H9 (cell line): ENCODE data around the gene CCNL1. TPM values are rescaled to one million over a fixed set of nuclear protein-coding genes. Genes with fewer than 3 reads are reported as not detected.

Experiments used
- DNase-seq: peaks from one replicate; pipeline ENCODE4 v3.0.0-alpha.2; 2017
- H2AFZ ChIP-seq: one replicate; pipeline ENCODE4 v1.6.1; 2013; ENCODE audit warnings: mild to moderate bottlenecking, low read length, control low read depth, moderate library complexity
- H2AK5ac ChIP-seq: 2 replicates; pipeline ENCODE4 v1.6.1; 2013; ENCODE audit warnings: low read length, control low read depth, mixed read lengths; ENCODE audit not compliant: insufficient read length
- H2BK120ac ChIP-seq: one replicate; pipeline ENCODE4 v1.6.1; 2013; ENCODE audit warnings: low read depth, mild to moderate bottlenecking, low read length, control low read depth, inconsistent platforms; ENCODE audit not compliant: poor library complexity, severe bottlenecking
- H2BK12ac ChIP-seq: 2 replicates; pipeline ENCODE4 v1.6.1; 2013; ENCODE audit warnings: low read length, control low read depth, mixed read lengths, low read depth; ENCODE audit not compliant: insufficient read length
- H2BK15ac ChIP-seq: 2 replicates; pipeline ENCODE4 v1.6.1; 2013; ENCODE audit warnings: low read depth, low read length, control low read depth
- H2BK20ac ChIP-seq: one replicate; pipeline ENCODE4 v1.6.1; 2013; ENCODE audit warnings: low read depth, mild to moderate bottlenecking, low read length, control low read depth, inconsistent platforms; ENCODE audit not compliant: poor library complexity, severe bottlenecking
- H2BK5ac ChIP-seq: 2 replicates; pipeline ENCODE4 v1.6.1; 2013; ENCODE audit warnings: low read length, control low read depth, mixed read lengths; ENCODE audit not compliant: insufficient read length
- H3K14ac ChIP-seq: 2 replicates; pipeline ENCODE4 v1.6.1; 2013; ENCODE audit warnings: low read length, control low read depth; ENCODE audit not compliant: insufficient read depth
- H3K18ac ChIP-seq: 2 replicates; pipeline ENCODE4 v1.6.1; 2013; ENCODE audit warnings: low read depth, mild to moderate bottlenecking, mixed read lengths, low read length, control low read depth; ENCODE audit not compliant: insufficient read length
- H3K23ac ChIP-seq: 2 replicates; pipeline ENCODE4 v1.6.1; 2013; ENCODE audit warnings: low read length, control low read depth, mixed read lengths, low read depth; ENCODE audit not compliant: insufficient read length
- H3K23me2 ChIP-seq: 2 replicates; pipeline ENCODE4 v1.6.1; 2013; ENCODE audit warnings: low read depth, mild to moderate bottlenecking, mixed read lengths, low read length, control low read depth; ENCODE audit not compliant: insufficient read length, poor library complexity, severe bottlenecking
- H3K27ac ChIP-seq: 2 replicates; pipeline ENCODE4 v1.5.1; 2013; ENCODE audit warnings: low read length, control low read depth, mixed read lengths, low read depth; ENCODE audit not compliant: insufficient read length
- H3K27me3 ChIP-seq: 2 replicates; pipeline ENCODE4 v1.6.1; 2013; ENCODE audit warnings: low read length, control low read depth, inconsistent platforms; ENCODE audit not compliant: insufficient read depth
- H3K4ac ChIP-seq: 2 replicates; pipeline ENCODE4 v1.6.1; 2013; ENCODE audit warnings: low read depth, mild to moderate bottlenecking, control low read depth, inconsistent platforms, low read length, moderate library complexity
- H3K4me1 ChIP-seq: 2 replicates; pipeline ENCODE4 v1.6.1; 2013; ENCODE audit warnings: low read length, control low read depth, inconsistent platforms; ENCODE audit not compliant: insufficient read depth
- H3K4me2 ChIP-seq: 2 replicates; pipeline ENCODE4 v1.6.1; 2013; ENCODE audit warnings: low read length, control low read depth, mixed read lengths; ENCODE audit not compliant: insufficient read length, insufficient read depth
- H3K56ac ChIP-seq: 2 replicates; pipeline ENCODE4 v1.6.1; 2013; ENCODE audit warnings: low read depth, mild to moderate bottlenecking, mixed read lengths, low read length, control low read depth; ENCODE audit not compliant: insufficient read length
- H3K79me1 ChIP-seq: 2 replicates; pipeline ENCODE4 v1.6.1; 2013; ENCODE audit warnings: low read depth, mild to moderate bottlenecking, moderate library complexity, low read length, control low read depth, inconsistent platforms; ENCODE audit not compliant: insufficient read depth, poor library complexity, severe bottlenecking
- H3K79me2 ChIP-seq: 2 replicates; pipeline ENCODE4 v1.6.1; 2013; ENCODE audit warnings: low read length, control low read depth, inconsistent platforms; ENCODE audit not compliant: insufficient read depth
- H3K9ac ChIP-seq: 2 replicates; pipeline ENCODE4 v1.6.1; 2013; ENCODE audit warnings: low read length, control low read depth, mixed read lengths; ENCODE audit not compliant: insufficient read length; ENCODE audit errors: extremely low read depth
- H3K9me3 ChIP-seq: one replicate; pipeline ENCODE4 v1.6.1; 2013; ENCODE audit warnings: low read depth, low read length, inconsistent platforms; ENCODE audit not compliant: control insufficient read depth
- H3T11ph ChIP-seq: one replicate; pipeline ENCODE4 v1.6.1; 2013; ENCODE audit warnings: mild to moderate bottlenecking, low read length, control low read depth, inconsistent platforms
- H4K20me1 ChIP-seq: one replicate; pipeline ENCODE4 v1.6.1; 2013; ENCODE audit not compliant: control insufficient read depth, insufficient read length, insufficient read depth
- H4K5ac ChIP-seq: 2 replicates; pipeline ENCODE4 v1.6.1; 2013; ENCODE audit warnings: low read depth, mild to moderate bottlenecking, mixed read lengths, low read length, control low read depth; ENCODE audit not compliant: insufficient read length
- H4K8ac ChIP-seq: replicated peaks from 2 replicates; pipeline ENCODE4 v1.6.1; 2013; ENCODE audit warnings: low read length, control low read depth, mixed read lengths, low read depth; ENCODE audit not compliant: insufficient read length
- H4K91ac ChIP-seq: 2 replicates; pipeline ENCODE4 v1.6.1; 2013; ENCODE audit warnings: low read depth, mild to moderate bottlenecking, moderate library complexity, mixed read lengths, low read length, control low read depth; ENCODE audit not compliant: insufficient read length
- H3K27ac Mint-ChIP-seq, 3 experiments: 2 replicates in 2 of 3; 3 replicates in 1 of 3; pipeline ENCODE4 v1.8.0; 2020 to 2021; ENCODE audit warnings: mixed read lengths in 3 of 3, mild to moderate bottlenecking in 1 of 3, moderate library complexity in 1 of 3
- H3K27me3 Mint-ChIP-seq: 2 replicates; pipeline ENCODE4 v1.8.0; 2021; ENCODE audit warnings: low read depth, mild to moderate bottlenecking, moderate library complexity, mixed read lengths
- H3K36me3 Mint-ChIP-seq, 3 experiments: 2 replicates in 2 of 3; 3 replicates in 1 of 3; pipeline ENCODE4 v1.8.0; 2020 to 2021; ENCODE audit warnings: low read depth in 3 of 3, mixed read lengths in 3 of 3; ENCODE audit not compliant: insufficient read depth in 1 of 3
- H3K4me1 Mint-ChIP-seq, 2 experiments: 2 replicates each; pipeline ENCODE4 v1.8.0; 2020; ENCODE audit warnings: mixed read lengths in 2 of 2
- H3K4me3 Mint-ChIP-seq, 2 experiments: 2 replicates in 1 of 2; 3 replicates in 1 of 2; pipeline ENCODE4 v1.8.0; 2020 to 2021; ENCODE audit warnings: mild to moderate bottlenecking in 2 of 2, mixed read lengths in 2 of 2, moderate library complexity in 1 of 2
- H3K9me3 Mint-ChIP-seq, 2 experiments: 2 replicates in 1 of 2; 3 replicates in 1 of 2; pipeline ENCODE4 v1.8.0; 2020; ENCODE audit warnings: mild to moderate bottlenecking in 2 of 2, mixed read lengths in 2 of 2, moderate library complexity in 1 of 2
- WGBS: extraction: QIAGEN DNeasy Blood & Tissue Kit; methylation state at CpG from one replicate; pipeline ENCODE4 v1.1.7; 2013; ENCODE audit warnings: missing lambda C conversion rate, low lambda C conversion rate, mixed read lengths; ENCODE audit not compliant: insufficient read length; ENCODE audit errors: extremely low coverage; 5-methylcytosine and 5-hydroxymethylcytosine counted together
- total RNA-seq: library from RNA; stranded (reverse); gene quantifications from 2 replicates; pipeline ENCODE4 v1.2.1, GENCODE V29; 2021
- TF ChIP-seq, protein P1 (sequence below): fragments of 200-600 bp; sonication (generic); conservative IDR thresholded peaks from 3 replicates; pipeline ENCODE4 v1.8.0; 2021; ENCODE audit warnings: antibody characterized with exemption, mild to moderate bottlenecking

CCNL1 gene
- total RNA-seq, 1 experiment from 2014 or later: 103 TPM

DNA sequence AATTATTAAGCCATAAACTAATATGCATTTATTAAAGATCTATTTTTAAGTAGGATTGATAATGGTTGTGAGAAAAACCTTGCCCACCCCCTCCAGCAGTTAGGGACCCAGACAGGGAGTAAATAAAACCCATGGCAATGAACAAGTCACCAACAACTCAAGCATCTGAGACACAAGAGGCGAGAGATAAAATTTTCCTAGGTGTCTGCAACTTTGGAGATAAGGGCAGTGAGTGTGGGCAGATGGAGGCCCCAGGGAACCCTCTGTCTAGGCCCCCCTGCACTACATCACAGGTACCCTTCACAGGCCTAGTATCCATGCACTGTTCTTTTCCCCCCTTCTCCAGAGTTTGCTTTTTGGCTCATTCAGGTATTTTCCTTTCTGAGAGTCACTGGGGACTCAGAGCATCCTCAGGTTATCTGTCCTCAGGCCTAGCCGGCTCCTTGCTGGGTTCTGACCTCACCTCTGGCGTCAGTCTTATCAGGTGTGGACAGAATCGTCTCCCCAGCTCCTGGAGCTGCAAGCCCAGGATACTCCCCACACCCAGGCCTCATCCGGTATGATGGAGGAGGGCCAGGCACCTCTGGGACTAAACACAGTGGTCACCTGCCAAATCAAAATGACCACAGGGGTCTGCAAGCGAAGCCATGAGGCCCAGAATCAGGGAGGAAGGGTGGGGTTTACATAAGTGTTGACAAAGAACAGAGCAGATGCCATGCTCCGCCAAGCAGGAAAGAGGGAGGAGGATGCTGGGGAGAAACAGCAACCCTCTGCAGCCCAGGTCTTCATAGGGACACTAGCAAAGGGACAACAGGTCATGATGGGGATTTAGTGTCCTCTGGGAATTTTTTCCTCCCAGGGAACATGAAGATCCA is 50.4 kb downstream of the CCNL1 start:
- Histone ChIP-seq H2AFZ (no peak overlapping the region), H4K20me1 (no peaks in the 10 kb centered on the region), H3K18ac (no peak overlapping the region), H3K79me1 (no peaks in the 10 kb centered on the region), H4K8ac (no peak overlapping the region), H3K4me2 (no peak overlapping the region), H2BK120ac (no peak overlapping the region), H3K23me2 (no peaks in the 10 kb centered on the region), H3K4me1 (peaks cover 5% of the 10 kb centered on the region), H3K56ac (no peak overlapping the region), H3K9me3 (no peaks in the 10 kb centered on the region), H2BK5ac (no peak overlapping the region), H3T11ph (no peak overlapping the region), H3K4ac (no peak overlapping the region), H3K27ac (no peak overlapping the region), H2BK12ac (no peak overlapping the region), H2BK20ac (no peak overlapping the region), H4K5ac (no peak overlapping the region), H2AK5ac (no peak overlapping the region), H3K9ac (no peak overlapping the region), H3K27me3 (no peaks in the 10 kb centered on the region), H2BK15ac (no peak overlapping the region), H4K91ac (no peak overlapping the region), H3K14ac (no peak overlapping the region), H3K23ac (no peak overlapping the region), H3K79me2 (no peaks in the 10 kb centered on the region)
- TF ChIP-seq, protein P1, sequence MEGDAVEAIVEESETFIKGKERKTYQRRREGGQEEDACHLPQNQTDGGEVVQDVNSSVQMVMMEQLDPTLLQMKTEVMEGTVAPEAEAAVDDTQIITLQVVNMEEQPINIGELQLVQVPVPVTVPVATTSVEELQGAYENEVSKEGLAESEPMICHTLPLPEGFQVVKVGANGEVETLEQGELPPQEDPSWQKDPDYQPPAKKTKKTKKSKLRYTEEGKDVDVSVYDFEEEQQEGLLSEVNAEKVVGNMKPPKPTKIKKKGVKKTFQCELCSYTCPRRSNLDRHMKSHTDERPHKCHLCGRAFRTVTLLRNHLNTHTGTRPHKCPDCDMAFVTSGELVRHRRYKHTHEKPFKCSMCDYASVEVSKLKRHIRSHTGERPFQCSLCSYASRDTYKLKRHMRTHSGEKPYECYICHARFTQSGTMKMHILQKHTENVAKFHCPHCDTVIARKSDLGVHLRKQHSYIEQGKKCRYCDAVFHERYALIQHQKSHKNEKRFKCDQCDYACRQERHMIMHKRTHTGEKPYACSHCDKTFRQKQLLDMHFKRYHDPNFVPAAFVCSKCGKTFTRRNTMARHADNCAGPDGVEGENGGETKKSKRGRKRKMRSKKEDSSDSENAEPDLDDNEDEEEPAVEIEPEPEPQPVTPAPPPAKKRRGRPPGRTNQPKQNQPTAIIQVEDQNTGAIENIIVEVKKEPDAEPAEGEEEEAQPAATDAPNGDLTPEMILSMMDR: no peak
- Mint-ChIP-seq H3K4me1 (peaks cover 21 to 45% of the 10 kb centered on the region in 2 experiments), H3K27me3 (no peaks in the 10 kb centered on the region), H3K36me3 (no peaks in the 10 kb centered on the region), H3K9me3 (no peaks in the 10 kb centered on the region), H3K27ac (no peak overlapping the region; a peak in 1 of 7 replicates), H3K4me3 (no peak overlapping the region)
- WGBS: no CpG with 5 or more reads among the region's 7 CpGs
- DNase-seq: no peak
